ENCODE measurements around the gene SDE2.

DNA sequence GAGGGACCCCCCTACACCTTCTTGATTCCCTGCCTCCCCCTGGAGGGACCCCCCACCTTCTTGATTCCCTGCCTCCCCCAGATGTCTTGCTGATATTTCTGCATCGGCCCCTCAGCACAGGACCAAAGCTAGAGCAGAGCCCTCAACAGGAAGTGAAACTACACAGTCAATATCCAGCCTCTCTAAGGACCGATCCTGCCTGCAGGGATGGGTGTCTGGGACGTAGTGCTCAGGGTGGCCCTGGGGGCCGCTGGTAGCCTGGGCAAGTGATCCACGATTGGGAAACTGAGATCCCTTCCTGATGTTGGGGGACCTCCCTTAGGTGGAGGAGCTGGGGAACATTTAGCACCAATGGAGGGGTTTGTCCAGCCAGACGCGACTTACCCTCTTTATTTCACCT, 54.2 kb downstream of the SDE2 start:
- TF ChIP-seq, protein P1, sequence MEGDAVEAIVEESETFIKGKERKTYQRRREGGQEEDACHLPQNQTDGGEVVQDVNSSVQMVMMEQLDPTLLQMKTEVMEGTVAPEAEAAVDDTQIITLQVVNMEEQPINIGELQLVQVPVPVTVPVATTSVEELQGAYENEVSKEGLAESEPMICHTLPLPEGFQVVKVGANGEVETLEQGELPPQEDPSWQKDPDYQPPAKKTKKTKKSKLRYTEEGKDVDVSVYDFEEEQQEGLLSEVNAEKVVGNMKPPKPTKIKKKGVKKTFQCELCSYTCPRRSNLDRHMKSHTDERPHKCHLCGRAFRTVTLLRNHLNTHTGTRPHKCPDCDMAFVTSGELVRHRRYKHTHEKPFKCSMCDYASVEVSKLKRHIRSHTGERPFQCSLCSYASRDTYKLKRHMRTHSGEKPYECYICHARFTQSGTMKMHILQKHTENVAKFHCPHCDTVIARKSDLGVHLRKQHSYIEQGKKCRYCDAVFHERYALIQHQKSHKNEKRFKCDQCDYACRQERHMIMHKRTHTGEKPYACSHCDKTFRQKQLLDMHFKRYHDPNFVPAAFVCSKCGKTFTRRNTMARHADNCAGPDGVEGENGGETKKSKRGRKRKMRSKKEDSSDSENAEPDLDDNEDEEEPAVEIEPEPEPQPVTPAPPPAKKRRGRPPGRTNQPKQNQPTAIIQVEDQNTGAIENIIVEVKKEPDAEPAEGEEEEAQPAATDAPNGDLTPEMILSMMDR (IDR thresholded peaks at IDR 0.05) = no peak
- no peak for TF ChIP-seq EZH2 (IDR thresholded peaks at IDR 0.05; ENCODE audit: borderline replicate concordance, insufficient read depth, low read depth, low read length, poor library complexity, severe bottlenecking)

Data from B cell (primary cell).